GM23338 (cell line): ENCODE measurements around the gene STXBP5L. TPM values are rescaled to one million over a fixed set of nuclear protein-coding genes. Genes with fewer than 3 reads are reported as not detected.

ENCODE experiments used
- ATAC-seq: fragments of 200-7000 bp; cut with Tn5 transposase; 3 replicates; pipeline ENCODE4 v1.9.1; 2020
- DNase-seq: peaks from one replicate; pipeline ENCODE4 v3.0.0-alpha.2; 2015; ENCODE audit warnings: low spot score
- H2AFZ ChIP-seq: fragments of 200-600 bp; sonication (generic); 2 replicates; pipeline ENCODE4 v1.8.0; 2016; ENCODE audit warnings: antibody characterized with exemption, mild to moderate bottlenecking, moderate library complexity
- H3F3A ChIP-seq: fragments of 200-600 bp; sonication (generic); replicated peaks from 2 replicates; pipeline ENCODE4 v1.8.0; 2017; ENCODE audit warnings: antibody characterized with exemption, mixed run types, low read depth
- H3K27ac ChIP-seq: fragments of 200-600 bp; sonication (generic); 2 replicates; pipeline ENCODE4 v1.6.1; 2016; ENCODE audit warnings: low read depth
- H3K27me3 ChIP-seq: fragments of 200-600 bp; sonication (generic); 2 replicates; pipeline ENCODE4 v1.8.0; 2016; ENCODE audit warnings: mild to moderate bottlenecking, mixed run types, moderate library complexity; ENCODE audit not compliant: insufficient read depth
- H3K36me3 ChIP-seq: fragments of 200-600 bp; sonication (generic); 2 replicates; pipeline ENCODE4 v1.8.0; 2016; ENCODE audit warnings: mild to moderate bottlenecking; ENCODE audit not compliant: insufficient read depth
- H3K4me1 ChIP-seq: fragments of 200-600 bp; sonication (generic); 2 replicates; pipeline ENCODE4 v1.8.0; 2016; ENCODE audit warnings: mild to moderate bottlenecking, moderate library complexity; ENCODE audit not compliant: insufficient read depth
- H3K4me2 ChIP-seq: fragments of 200-600 bp; sonication (generic); 2 replicates; pipeline ENCODE4 v1.7.1; 2017; ENCODE audit warnings: mixed run types
- H3K4me3 ChIP-seq: fragments of 200-600 bp; sonication (generic); 2 replicates; pipeline ENCODE4 v1.6.1; 2016; ENCODE audit warnings: mixed run types
- H3K79me2 ChIP-seq: fragments of 200-600 bp; sonication (generic); replicated peaks from 2 replicates; pipeline ENCODE4 v1.8.0; 2017; ENCODE audit warnings: mild to moderate bottlenecking; ENCODE audit not compliant: insufficient read depth
- H3K9me2 ChIP-seq: fragments of 200-600 bp; sonication (generic); 2 replicates; pipeline ENCODE4 v1.8.0; 2017; ENCODE audit not compliant: insufficient read depth
- H4K20me1 ChIP-seq: fragments of 200-600 bp; sonication (generic); replicated peaks from 2 replicates; pipeline ENCODE4 v1.8.0; 2017; ENCODE audit warnings: mild to moderate bottlenecking; ENCODE audit not compliant: insufficient read depth
- H3K27ac Mint-ChIP-seq: 2 replicates; pipeline ENCODE4 v1.8.0; 2020; ENCODE audit warnings: inconsistent platforms, mild to moderate bottlenecking, moderate library complexity, mixed read lengths
- H3K27me3 Mint-ChIP-seq: 3 replicates; pipeline ENCODE4 v1.8.0; 2022; ENCODE audit warnings: low read depth, mild to moderate bottlenecking, moderate library complexity, mixed read lengths, inconsistent platforms; ENCODE audit not compliant: insufficient read depth, poor library complexity
- H3K36me3 Mint-ChIP-seq: 3 replicates; pipeline ENCODE4 v1.8.0; 2021; ENCODE audit warnings: low read depth, mild to moderate bottlenecking, inconsistent platforms, moderate library complexity, mixed read lengths
- H3K4me1 Mint-ChIP-seq: 3 replicates; pipeline ENCODE4 v1.8.0; 2020; ENCODE audit warnings: mild to moderate bottlenecking, inconsistent platforms, mixed read lengths
- H3K4me3 Mint-ChIP-seq: 3 replicates; pipeline ENCODE4 v1.8.0; 2021; ENCODE audit warnings: moderate library complexity, mild to moderate bottlenecking, inconsistent platforms, mixed read lengths
- H3K9me3 Mint-ChIP-seq: 3 replicates; pipeline ENCODE4 v1.8.0; 2020; ENCODE audit warnings: moderate library complexity, mild to moderate bottlenecking, inconsistent platforms, mixed read lengths
- CTCF ChIP-seq, 2 experiments: fragments of 200-600 bp in 1 of 2; sonication (generic) in 1 of 2; conservative IDR thresholded peaks; 2 replicates each; pipeline versions ENCODE4 v1.5.1 to v1.6.1; 2016 to 2017; ENCODE audit warnings: antibody characterized with exemption in 2 of 2, low read depth in 2 of 2, mild to moderate bottlenecking in 2 of 2, moderate library complexity in 1 of 2
- ETS1 ChIP-seq: IDR thresholded peaks from 2 replicates; pipeline ENCODE4 v1.6.1; 2016; ENCODE audit warnings: antibody characterized with exemption
- EZH2 ChIP-seq: fragments of 200-600 bp; sonication (generic); IDR thresholded peaks from one replicate; pipeline ENCODE4 v1.8.0; 2017; ENCODE audit warnings: antibody characterized with exemption, mild to moderate bottlenecking, low read depth; ENCODE audit not compliant: unreplicated experiment
- JUNB ChIP-seq: IDR thresholded peaks from one replicate; pipeline ENCODE4 v1.6.1; 2016; ENCODE audit warnings: antibody characterized with exemption; ENCODE audit not compliant: unreplicated experiment
- POLR2AphosphoS5 ChIP-seq: IDR thresholded peaks from 2 replicates; pipeline ENCODE4 v1.6.1; 2016; ENCODE audit warnings: antibody characterized with exemption, low read depth
- REST ChIP-seq: IDR thresholded peaks from one replicate; pipeline ENCODE4 v1.6.1; 2018; ENCODE audit warnings: antibody characterized with exemption; ENCODE audit not compliant: unreplicated experiment
- STAT1 ChIP-seq: IDR thresholded peaks from one replicate; pipeline ENCODE4 v1.6.1; 2016; ENCODE audit warnings: antibody characterized with exemption; ENCODE audit not compliant: unreplicated experiment
- ZNF114 ChIP-seq: fragments of 250-450 bp; sonication (Bioruptor Pico); IDR thresholded peaks from 2 replicates; pipeline ENCODE4 v1.5.0; 2020; ENCODE audit warnings: mild to moderate bottlenecking, moderate library complexity
- ZNF331 ChIP-seq: fragments of 250-450 bp; sonication (Bioruptor Pico); IDR thresholded peaks from 2 replicates; pipeline ENCODE4 v1.5.0; 2020; ENCODE audit warnings: low read depth, mild to moderate bottlenecking, moderate library complexity
- ZNF462 ChIP-seq: fragments of 250-450 bp; sonication (Bioruptor Pico); IDR thresholded peaks from 2 replicates; pipeline ENCODE4 v1.5.0; 2020; ENCODE audit warnings: mild to moderate bottlenecking, moderate library complexity
- polyA plus RNA-seq: library from polyadenylated mRNA; unstranded; fragments of >200 nt; fragmentation: Nextera tagmentation; extraction: Ambion mirVana; gene quantifications from 2 replicates; pipeline ENCODE4 v1.2.1, GENCODE V29; 2016
- total RNA-seq: library from RNA; depleted of rRNA; stranded (reverse); fragments of >200 nt; shearing (Covaris generic); gene quantifications from 2 replicates; pipeline ENCODE4 v1.2.3, GENCODE V29; 2014

Gene STXBP5L
- total and polyA plus RNA-seq, 2 experiments from 2014 or later = 4.2 to 6.0 TPM

- TF ChIP-seq ZNF462 (CRISPR knock-in tag) (no peak), ZNF114 (CRISPR knock-in tag) (no peak), POLR2AphosphoS5 (no peak), JUNB (no peak), EZH2 (no peak)
Measured at GRCh38 chr3:120892921-120893320, 15.1 kb upstream of the STXBP5L start (continued).

GRCh38 chr3:120894316-120895057 is 13.5 kb upstream of the STXBP5L start:
- H4K20me1 ChIP-seq = no peaks in the 10 kb centered on the region
- H3K4me1 Mint-ChIP-seq = peaks cover 13% of the 10 kb centered on the region
- no peak overlapping the region for H3K4me3 Mint-ChIP-seq
- no peaks in the 10 kb centered on the region for H3K36me3 ChIP-seq
- no peak overlapping the region for H2AFZ ChIP-seq
- H3K27ac Mint-ChIP-seq = no peak overlapping the region
- DNase-seq = no peak
- H3K27ac ChIP-seq = no peak overlapping the region
- H3K36me3 Mint-ChIP-seq = peaks cover 21% of the 10 kb centered on the region
- no peak for ATAC-seq
- H3K27me3 Mint-ChIP-seq = no peaks in the 10 kb centered on the region
- H3K4me1 ChIP-seq = no peaks in the 10 kb centered on the region
- no peak overlapping the region for H3K4me2 ChIP-seq
- H3K9me2 ChIP-seq = no peaks in the 10 kb centered on the region
- H3K27me3 ChIP-seq = no peaks in the 10 kb centered on the region
- H3K79me2 ChIP-seq = no peaks in the 10 kb centered on the region
- no peak overlapping the region for H3K4me3 ChIP-seq
- no peaks in the 10 kb centered on the region for H3F3A ChIP-seq
- H3K9me3 Mint-ChIP-seq = peaks cover 37% of the 10 kb centered on the region
- no peak for TF ChIP-seq CTCF (conservative IDR thresholded peaks at IDR 0.05; ENCODE audit: low read depth in 2 of 2)
- no peak for TF ChIP-seq ZNF331 (CRISPR knock-in tag)
- TF ChIP-seq REST = no peak
- TF ChIP-seq ETS1 = no peak
- no peak for TF ChIP-seq POLR2AphosphoS5
- no peak for TF ChIP-seq ZNF114 (CRISPR knock-in tag)
- TF ChIP-seq STAT1 = no peak
